HG02973 (cell line): ENCODE results near the gene BOLA2B.

ENCODE experiments used
- ATAC-seq: cut with Tn5 transposase; IDR thresholded peaks from one replicate; pipeline ENCODE4 v1.9.1; 2021; ENCODE audit warnings: moderate library complexity; ENCODE audit not compliant: unreplicated experiment

BOLA2B gene

GRCh38 chr16:30145657-30146056 lies 47.8 kb downstream of the BOLA2B start:
- ATAC-seq, result no peak

DNA sequence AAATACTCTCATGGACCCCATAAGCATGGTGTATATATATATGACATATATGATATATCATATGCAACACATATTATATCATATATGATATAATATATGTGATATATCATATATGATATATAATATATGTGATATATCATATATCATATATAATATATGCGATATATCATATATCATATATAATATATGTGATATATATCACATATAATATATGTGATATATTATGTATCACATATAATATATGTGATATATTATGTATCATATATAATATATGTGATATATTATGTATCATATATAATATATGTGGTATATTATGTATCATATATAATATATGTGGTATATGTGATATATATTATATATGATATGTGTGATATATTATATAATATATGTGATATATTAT lies 48.5 kb downstream of the BOLA2B start:
- ATAC-seq, result no peak

DNA sequence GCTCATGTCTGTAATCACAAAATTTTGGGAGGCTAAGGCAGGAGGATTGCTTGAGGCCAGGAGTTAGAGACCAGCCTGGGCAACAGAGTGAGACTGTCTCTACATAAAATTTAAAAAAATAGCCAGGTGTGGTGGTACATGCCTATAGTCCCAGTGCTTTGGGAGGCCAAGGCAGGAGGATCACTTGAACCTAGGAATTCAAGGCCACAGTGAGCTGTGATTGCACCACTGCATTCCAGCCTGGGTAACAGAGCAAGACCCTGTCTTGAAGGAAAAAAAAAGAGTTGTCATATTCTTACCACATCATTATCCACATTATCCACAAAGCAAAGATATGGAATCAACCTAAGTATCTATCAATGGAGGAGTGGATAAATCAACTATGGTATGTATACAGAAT lies 49.4 kb downstream of the BOLA2B start:
- ATAC-seq, result no peak

GRCh38 chr16:30143347-30143702 lies 50.1 kb downstream of the BOLA2B start:
- no peak for ATAC-seq
